ENCODE results near the gene TPRG1. TPM values are rescaled to one million over a fixed set of nuclear protein-coding genes. Genes with fewer than 3 reads are reported as not detected.

The TPRG1 gene
- polyA plus RNA-seq, 1 donor (not counting 4 experiments of a cell fraction or from before 2014, with no cell fraction given), result 1.5 TPM

DNA sequence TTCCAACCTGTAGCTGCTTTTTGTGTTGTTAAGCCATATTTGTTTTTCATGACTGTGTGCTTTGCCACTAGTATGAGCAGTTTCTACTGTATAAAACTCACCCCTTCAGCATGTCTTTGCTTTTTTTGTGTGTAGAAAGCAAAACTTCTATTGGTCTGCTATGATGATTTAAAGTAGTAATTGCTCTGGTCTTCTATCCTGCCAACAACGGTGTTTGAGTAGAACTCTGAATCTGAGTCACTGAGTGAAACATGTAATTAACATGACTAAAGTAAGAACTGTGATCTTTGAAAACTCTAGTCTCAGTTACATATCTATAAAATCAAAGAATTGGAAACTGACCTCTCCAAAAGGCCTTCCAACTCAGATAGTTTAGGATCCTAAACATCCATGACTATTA, 133.6 kb downstream of the TPRG1 start:
- H3K4me1 ChIP-seq (ENCODE audit: control insufficient read depth, extremely low read depth, insufficient read depth, low read length), result peaks cover 70% of the 10 kb centered on the region
- H4K20me1 ChIP-seq (ENCODE audit: control insufficient read depth, extremely low read depth, insufficient read depth, low read length), result no peaks in the 10 kb centered on the region
- peak overlapping the region; percentile 50 for H3K4me2 ChIP-seq (ENCODE audit: control insufficient read depth, extremely low read depth, insufficient read depth, low read depth, low read length)
- no peaks in the 10 kb centered on the region for H3K9me1 ChIP-seq (ENCODE audit: control insufficient read depth, extremely low read depth, insufficient read depth, low read length)
- no peaks in the 10 kb centered on the region for H3K79me2 ChIP-seq (ENCODE audit: control insufficient read depth, insufficient read depth, low read length)
- H3K4me3 ChIP-seq (ENCODE audit: control insufficient read depth in 2 of 3, extremely low read depth in 1 of 3, insufficient read depth in 2 of 3, low read depth in 1 of 3, low read length in 3 of 3), result peak overlapping the region in 1 of 3 experiments; percentile 10
- H3K9ac ChIP-seq (ENCODE audit: control insufficient read depth, extremely low read depth, insufficient read depth, low read length), result peak overlapping the region; percentile 16
- H3K27ac ChIP-seq (ENCODE audit: control insufficient read depth, insufficient read depth, low read length), result peak overlapping the region; percentile 83
- no peak for TF ChIP-seq CTCF (optimal IDR thresholded peaks at IDR 0.05 in 1 of 3, IDR thresholded peaks at IDR 0.05 in 1 of 3, conservative IDR thresholded peaks at IDR 0.05 in 1 of 3; ENCODE audit: extremely low read depth in 1 of 3, insufficient read depth in 2 of 3, low read length in 3 of 3)
- no peak for TF ChIP-seq EZH2 (IDR thresholded peaks at IDR 0.05; ENCODE audit: low read length)
- no peaks in the 10 kb centered on the region for H3K36me3 ChIP-seq (ENCODE audit: control insufficient read depth in 2 of 2, extremely low read depth in 1 of 2, insufficient read depth in 2 of 2, low read length in 2 of 2)
- H3K27me3 ChIP-seq (ENCODE audit: control insufficient read depth, extremely low read depth, insufficient read depth, low read length), result no peaks in the 10 kb centered on the region
- dilution Hi-C loops (cut with MboI; ENCODE audit: extremely low pct_ligation_motif_present, low sequenced_read_pairs), result no loop called here
- no peaks in the 10 kb centered on the region for H3K9me3 ChIP-seq (ENCODE audit: control insufficient read depth, low read depth, low read length)
- H2AFZ ChIP-seq (ENCODE audit: control insufficient read depth, low read length), result no peak overlapping the region
- FAIRE-seq (no peak), DNase-seq (ENCODE audit: low read depth, low spot score) (no peak)

DNA sequence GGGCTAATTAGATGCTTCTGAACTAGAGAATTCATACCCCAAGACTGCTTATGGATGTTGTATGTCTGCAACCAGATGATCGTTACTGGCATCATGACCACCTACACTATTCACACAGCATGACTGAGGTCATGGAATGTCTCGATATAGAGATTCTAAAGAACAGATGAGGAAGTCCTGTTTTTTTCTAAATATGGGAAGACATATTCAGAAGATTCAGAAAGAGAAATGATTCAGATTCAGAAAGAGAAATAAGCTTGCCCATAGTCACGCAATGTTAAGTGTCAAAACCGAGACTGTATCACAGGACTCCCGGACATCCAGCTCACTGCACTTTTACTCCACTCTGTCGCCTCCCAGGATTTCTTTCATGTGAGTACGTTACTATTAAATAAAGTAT, 136.2 kb downstream of the TPRG1 start:
- Histone ChIP-seq H3K27me3 (ENCODE audit: control insufficient read depth, extremely low read depth, insufficient read depth, low read length) (no peaks in the 10 kb centered on the region), H3K4me2 (ENCODE audit: control insufficient read depth, extremely low read depth, insufficient read depth, low read depth, low read length) (no peak overlapping the region), H3K4me3 (ENCODE audit: control insufficient read depth in 2 of 3, extremely low read depth in 1 of 3, insufficient read depth in 2 of 3, low read depth in 1 of 3, low read length in 3 of 3) (no peak overlapping the region), H2AFZ (ENCODE audit: control insufficient read depth, low read length) (no peak overlapping the region), H3K9ac (ENCODE audit: control insufficient read depth, extremely low read depth, insufficient read depth, low read length) (no peak overlapping the region), H4K20me1 (ENCODE audit: control insufficient read depth, extremely low read depth, insufficient read depth, low read length) (no peaks in the 10 kb centered on the region), H3K79me2 (ENCODE audit: control insufficient read depth, insufficient read depth, low read length) (no peaks in the 10 kb centered on the region), H3K36me3 (ENCODE audit: control insufficient read depth in 2 of 2, extremely low read depth in 1 of 2, insufficient read depth in 2 of 2, low read length in 2 of 2) (no peaks in the 10 kb centered on the region), H3K9me1 (ENCODE audit: control insufficient read depth, extremely low read depth, insufficient read depth, low read length) (no peaks in the 10 kb centered on the region), H3K9me3 (ENCODE audit: control insufficient read depth, low read depth, low read length) (no peaks in the 10 kb centered on the region), H3K4me1 (ENCODE audit: control insufficient read depth, extremely low read depth, insufficient read depth, low read length) (peaks cover 64% of the 10 kb centered on the region), H3K27ac (ENCODE audit: control insufficient read depth, insufficient read depth, low read length) (no peak overlapping the region)
- DNase-seq (ENCODE audit: low read depth, low spot score), result no peak
- TF ChIP-seq EZH2 (IDR thresholded peaks at IDR 0.05; ENCODE audit: low read length) (no peak), CTCF (optimal IDR thresholded peaks at IDR 0.05 in 1 of 3, IDR thresholded peaks at IDR 0.05 in 1 of 3, conservative IDR thresholded peaks at IDR 0.05 in 1 of 3; ENCODE audit: extremely low read depth in 1 of 3, insufficient read depth in 2 of 3, low read length in 3 of 3) (no peak)
- dilution Hi-C loops (cut with MboI; ENCODE audit: extremely low pct_ligation_motif_present, low sequenced_read_pairs), result no loop called here
- peak; percentile 44 for FAIRE-seq
